Liver (tissue), 9 donors: ENCODE measurements around the gene HES3. TPM values are rescaled to one million over a fixed set of nuclear protein-coding genes. Genes with fewer than 3 reads are reported as not detected.

Source experiments
- DNase-seq: peaks from one replicate; pipeline ENCODE4 v3.0.0-alpha.2; 2017; ENCODE audit warnings: low spot score
- H3K27ac ChIP-seq, 2 donors: one replicate each; pipeline ENCODE4 v1.7.0; 2013; ENCODE audit warnings: inconsistent platforms in 2 of 2, low read length in 2 of 2, control low read depth in 1 of 2, low read depth in 1 of 2, mild to moderate bottlenecking in 1 of 2
- H3K27me3 ChIP-seq, 4 donors: one replicate each; pipeline versions ENCODE4 v1.6.1 to v1.7.0; 2013; ENCODE audit warnings: low read length in 3 of 4, inconsistent platforms in 1 of 4, mild to moderate bottlenecking in 1 of 4, moderate library complexity in 1 of 4; ENCODE audit not compliant: control insufficient read depth in 4 of 4, insufficient read depth in 4 of 4
- H3K36me3 ChIP-seq, 4 donors: one replicate each; pipeline versions ENCODE4 v1.6.1 to v1.7.0; 2013; ENCODE audit warnings: low read length in 3 of 4, mild to moderate bottlenecking in 3 of 4, low read depth in 1 of 4, moderate library complexity in 1 of 4; ENCODE audit not compliant: control insufficient read depth in 4 of 4, insufficient read depth in 3 of 4
- H3K4me1 ChIP-seq, 4 donors: one replicate each; pipeline versions ENCODE4 v1.6.1 to v1.7.0; 2013; ENCODE audit warnings: low read length in 3 of 4, mild to moderate bottlenecking in 3 of 4, moderate library complexity in 1 of 4; ENCODE audit not compliant: control insufficient read depth in 4 of 4, insufficient read depth in 4 of 4
- H3K4me3 ChIP-seq, 3 donors: one replicate each; pipeline versions ENCODE4 v1.6.1 to v1.7.0; 2013; ENCODE audit warnings: low read length in 3 of 3, control low read depth in 1 of 3, low read depth in 1 of 3, mild to moderate bottlenecking in 1 of 3
- H3K9ac ChIP-seq, 2 donors: one replicate each; pipeline ENCODE4 v1.7.0; 2013; ENCODE audit warnings: low read length in 2 of 2, mild to moderate bottlenecking in 2 of 2, moderate library complexity in 2 of 2, control low read depth in 1 of 2, low read depth in 1 of 2
- H3K9me3 ChIP-seq, 4 donors: one replicate each; pipeline versions ENCODE4 v1.6.1 to v1.7.0; 2013; ENCODE audit warnings: low read length in 3 of 4; ENCODE audit not compliant: control insufficient read depth in 4 of 4
- ATF3 ChIP-seq: IDR thresholded peaks from 2 replicates; pipeline ENCODE4 v1.6.1; 2016; ENCODE audit warnings: antibody characterized with exemption
- CTCF ChIP-seq: fragments of 150-350 bp; IDR thresholded peaks from 2 replicates; pipeline ENCODE4 v1.5.1; 2017; ENCODE audit warnings: improper control_type of control experiment, low read depth, low read length; ENCODE audit not compliant: missing input control
- EGR1 ChIP-seq, 2 donors: IDR thresholded peaks; 2 replicates each; pipeline ENCODE4 v1.6.1; 2016 to 2018; ENCODE audit warnings: antibody characterized with exemption in 2 of 2, low read depth in 2 of 2
- FOXA1 ChIP-seq: IDR thresholded peaks from 2 replicates; pipeline ENCODE4 v1.6.1; 2016; ENCODE audit warnings: antibody characterized with exemption
- FOXA2 ChIP-seq: IDR thresholded peaks from 2 replicates; pipeline ENCODE4 v1.6.1; 2016; ENCODE audit warnings: antibody characterized with exemption
- GABPA ChIP-seq, 2 donors: IDR thresholded peaks in 1 of 2; conservative IDR thresholded peaks in 1 of 2; 2 replicates each; pipeline ENCODE4 v1.6.1; 2016; ENCODE audit warnings: antibody characterized with exemption in 2 of 2, mild to moderate bottlenecking in 1 of 2, moderate library complexity in 1 of 2
- HNF4A ChIP-seq, 2 donors: conservative IDR thresholded peaks; 2 replicates each; pipeline ENCODE4 v1.6.1; 2016; ENCODE audit warnings: antibody characterized with exemption in 2 of 2, mild to moderate bottlenecking in 2 of 2
- HNF4G ChIP-seq: IDR thresholded peaks from 2 replicates; pipeline ENCODE4 v1.6.1; 2016; ENCODE audit warnings: antibody characterized with exemption
- JUND ChIP-seq, 2 donors: IDR thresholded peaks; 2 replicates each; pipeline ENCODE4 v1.6.1; 2016; ENCODE audit warnings: antibody characterized with exemption in 2 of 2
- MAX ChIP-seq: IDR thresholded peaks from 2 replicates; pipeline ENCODE4 v1.6.1; 2016; ENCODE audit warnings: antibody characterized with exemption
- NR2F2 ChIP-seq: IDR thresholded peaks from 2 replicates; pipeline ENCODE4 v1.6.1; 2016; ENCODE audit warnings: antibody characterized with exemption
- RAD21 ChIP-seq, 2 donors: IDR thresholded peaks; 2 replicates each; pipeline ENCODE4 v1.6.1; 2016; ENCODE audit warnings: antibody characterized with exemption in 2 of 2, mild to moderate bottlenecking in 2 of 2
- REST ChIP-seq: IDR thresholded peaks from 2 replicates; pipeline ENCODE4 v1.6.1; 2016; ENCODE audit warnings: antibody characterized with exemption, mild to moderate bottlenecking
- RXRA ChIP-seq, 2 donors: IDR thresholded peaks; 2 replicates each; pipeline ENCODE4 v1.6.1; 2017 to 2018; ENCODE audit warnings: antibody characterized with exemption in 2 of 2, mild to moderate bottlenecking in 1 of 2
- SP1 ChIP-seq: IDR thresholded peaks from 2 replicates; pipeline ENCODE4 v1.6.1; 2018; ENCODE audit warnings: antibody characterized with exemption, mild to moderate bottlenecking
- TAF1 ChIP-seq: conservative IDR thresholded peaks from 2 replicates; pipeline ENCODE4 v1.6.1; 2016; ENCODE audit warnings: antibody characterized with exemption, mild to moderate bottlenecking
- YY1 ChIP-seq: IDR thresholded peaks from 2 replicates; pipeline ENCODE4 v1.6.1; 2016; ENCODE audit warnings: antibody characterized with exemption, mild to moderate bottlenecking
- ZBTB33 ChIP-seq: IDR thresholded peaks from 2 replicates; pipeline ENCODE4 v1.6.1; 2016; ENCODE audit warnings: antibody characterized with exemption
- WGBS: extraction: QIAGEN DNeasy Blood & Tissue Kit; methylation state at CpG from one replicate; pipeline ENCODE4 v1.1.7; 2013; 5-methylcytosine and 5-hydroxymethylcytosine counted together
- polyA plus RNA-seq, 2 donors: library from polyadenylated mRNA; stranded (reverse) in 1 of 2; unstranded in 1 of 2; fragments of 200-250 nt in 1 of 2; fragments of >200 nt in 1 of 2; fragmentation: Nextera tagmentation in 1 of 2; extraction: Ambion mirVana in 1 of 2; gene quantifications; one replicate each; pipeline versions ENCODE4 v1.2.1 to v1.2.3, GENCODE V29; 2013 to 2015
- total RNA-seq, 2 donors: library from RNA; depleted of rRNA; stranded (reverse); fragments of >200 nt; gene quantifications; one replicate each; pipeline ENCODE4 v1.2.3, GENCODE V29; 2014
- donor health status: healthy.
- donor health status: healthy.
- donor health status: healthy.
- donor health status: healthy.
- donor health status: healthy.

The HES3 gene
- total and polyA plus RNA-seq, 4 donors, result not detected

GRCh38 chr1:6294080-6294889 is 50.3 kb downstream of the HES3 start:
- Histone ChIP-seq H3K9ac (no peak overlapping the region), H3K27ac (no peak overlapping the region), H3K9me3 (peaks cover 0 to 4% (median 0%) of the 10 kb centered on the region in 4 donors), H3K27me3 (no peaks in the 10 kb centered on the region), H3K4me1 (no peaks in the 10 kb centered on the region), H3K36me3 (peaks cover 0 to 6% (median 5%) of the 10 kb centered on the region in 4 donors), H3K4me3 (no peak overlapping the region)
- WGBS, result 92% methylated on average over 14 of the region's 14 CpGs
- no peak for DNase-seq
- TF ChIP-seq REST (no peak), CTCF (no peak), ATF3 (no peak), EGR1 (IDR thresholded peaks at IDR 0.05; ENCODE audit: low read depth in 2 of 2) (no peak), HNF4A (conservative IDR thresholded peaks at IDR 0.05) (no peak), MAX (no peak), FOXA1 (no peak), TAF1 (no peak), JUND (IDR thresholded peaks at IDR 0.05) (no peak), SP1 (no peak), GABPA (IDR thresholded peaks at IDR 0.05 in 1 of 2, conservative IDR thresholded peaks at IDR 0.05 in 1 of 2) (no peak), RXRA (IDR thresholded peaks at IDR 0.05) (no peak), ZBTB33 (no peak), YY1 (no peak), NR2F2 (no peak), HNF4G (no peak), RAD21 (IDR thresholded peaks at IDR 0.05) (no peak), FOXA2 (no peak)
